ENCODE data around the gene FGF5.
"Not testable (repeated sequence)": the region's sequence is repeated elsewhere in the genome, so short reads cannot be mapped to it uniquely, and the experiment has no call there.

FGF5 gene

GRCh38 chr4:80253510-80253909 lies 13.0 kb upstream of the FGF5 start:
- DNase-seq (ENCODE audit: low spot score) = no peak

GRCh38 chr4:80254114-80254513 lies 12.3 kb upstream of the FGF5 start:
- no peak for DNase-seq (ENCODE audit: low spot score)

- peak; percentile 48 for DNase-seq (ENCODE audit: low spot score)
Observed at GRCh38 chr4:80255329-80256095, 11.0 kb upstream of the FGF5 start.

GRCh38 chr4:80257851-80258250 lies 8.6 kb upstream of the FGF5 start:
- DNase-seq (ENCODE audit: low spot score) = no peak

- no peak for DNase-seq (ENCODE audit: low spot score)
Observed at GRCh38 chr4:80259012-80259411, 7.5 kb upstream of the FGF5 start.

- no peak for DNase-seq (ENCODE audit: low spot score)
Observed at GRCh38 chr4:80259817-80260216, 6.6 kb upstream of the FGF5 start.

GRCh38 chr4:80261989-80262600 lies 4.4 kb upstream of the FGF5 start:
- no peak for DNase-seq (ENCODE audit: low spot score)

- DNase-seq (ENCODE audit: low spot score) = no peak
Observed at GRCh38 chr4:80263541-80264351, 2.7 kb upstream of the FGF5 start.

GRCh38 chr4:80264352-80264647 lies 2.2 kb upstream of the FGF5 start:
- DNase-seq (ENCODE audit: low spot score) = no peak

GRCh38 chr4:80264825-80265224 lies 1.6 kb upstream of the FGF5 start:
- no peak for DNase-seq (ENCODE audit: low spot score)

- no peak for DNase-seq (ENCODE audit: low spot score)
Observed at GRCh38 chr4:80265571-80266252, 752 bp upstream of the FGF5 start.

- DNase-seq (ENCODE audit: low spot score) = no peak
Observed at GRCh38 chr4:80266902-80267380, 477 bp downstream of the FGF5 start.

- DNase-seq (ENCODE audit: low spot score) = no peak
Observed at GRCh38 chr4:80268081-80268823, 1.8 kb downstream of the FGF5 start.

GRCh38 chr4:80268936-80269335 lies 2.5 kb downstream of the FGF5 start:
- no peak for DNase-seq (ENCODE audit: low spot score)

- no peak for DNase-seq (ENCODE audit: low spot score)
Observed at GRCh38 chr4:80270321-80270720, 3.9 kb downstream of the FGF5 start.

GRCh38 chr4:80270868-80271267 lies 4.4 kb downstream of the FGF5 start:
- DNase-seq (ENCODE audit: low spot score) = no peak

- DNase-seq (ENCODE audit: low spot score) = no peak
Observed at GRCh38 chr4:80271801-80272200, 5.3 kb downstream of the FGF5 start.

- no peak for DNase-seq (ENCODE audit: low spot score)
Observed at GRCh38 chr4:80276931-80277330, 10.5 kb downstream of the FGF5 start.

GRCh38 chr4:80279751-80280150 lies 13.3 kb downstream of the FGF5 start:
- DNase-seq (ENCODE audit: low spot score) = no peak

- no peak for DNase-seq (ENCODE audit: low spot score)
Observed at GRCh38 chr4:80286451-80286850, 20.0 kb downstream of the FGF5 start.

- not testable (repeated sequence) for DNase-seq (ENCODE audit: low spot score)
Observed at GRCh38 chr4:80290665-80291064, 24.2 kb downstream of the FGF5 start.

GRCh38 chr4:80294206-80294605 lies 27.7 kb downstream of the FGF5 start:
- DNase-seq (ENCODE audit: low spot score) = no peak

All from pons (tissue), 1 donor.